ENCODE data around the gene NUFIP1. TPM values are rescaled to one million over a fixed set of nuclear protein-coding genes. Genes with fewer than 3 reads are reported as not detected.

Gene NUFIP1
- total RNA-seq, 1 donor from 2014 or later: 3.1 TPM

DNA sequence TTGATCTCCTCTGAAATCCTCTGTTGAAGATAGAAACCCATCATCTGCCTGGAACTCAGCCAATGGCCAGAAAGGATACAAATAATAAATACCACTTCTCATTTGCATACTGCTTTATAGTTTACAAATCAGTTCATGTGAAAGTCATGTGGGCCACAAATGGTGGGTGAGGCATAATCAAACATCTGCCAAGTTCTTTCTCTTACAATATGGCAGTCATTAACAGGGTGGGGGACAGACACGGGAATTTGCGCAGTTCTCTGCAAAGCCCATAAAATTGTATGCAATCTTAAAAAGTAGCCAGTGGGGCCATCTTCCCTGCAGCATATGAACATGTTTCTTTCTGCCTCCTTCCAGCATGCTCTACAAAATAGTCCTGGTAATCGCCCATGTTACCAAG, 59.6 kb downstream of the NUFIP1 start:
- TF ChIP-seq, protein P1, sequence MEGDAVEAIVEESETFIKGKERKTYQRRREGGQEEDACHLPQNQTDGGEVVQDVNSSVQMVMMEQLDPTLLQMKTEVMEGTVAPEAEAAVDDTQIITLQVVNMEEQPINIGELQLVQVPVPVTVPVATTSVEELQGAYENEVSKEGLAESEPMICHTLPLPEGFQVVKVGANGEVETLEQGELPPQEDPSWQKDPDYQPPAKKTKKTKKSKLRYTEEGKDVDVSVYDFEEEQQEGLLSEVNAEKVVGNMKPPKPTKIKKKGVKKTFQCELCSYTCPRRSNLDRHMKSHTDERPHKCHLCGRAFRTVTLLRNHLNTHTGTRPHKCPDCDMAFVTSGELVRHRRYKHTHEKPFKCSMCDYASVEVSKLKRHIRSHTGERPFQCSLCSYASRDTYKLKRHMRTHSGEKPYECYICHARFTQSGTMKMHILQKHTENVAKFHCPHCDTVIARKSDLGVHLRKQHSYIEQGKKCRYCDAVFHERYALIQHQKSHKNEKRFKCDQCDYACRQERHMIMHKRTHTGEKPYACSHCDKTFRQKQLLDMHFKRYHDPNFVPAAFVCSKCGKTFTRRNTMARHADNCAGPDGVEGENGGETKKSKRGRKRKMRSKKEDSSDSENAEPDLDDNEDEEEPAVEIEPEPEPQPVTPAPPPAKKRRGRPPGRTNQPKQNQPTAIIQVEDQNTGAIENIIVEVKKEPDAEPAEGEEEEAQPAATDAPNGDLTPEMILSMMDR (IDR thresholded peaks at IDR 0.05; ENCODE audit: borderline replicate concordance): no peak
- Histone ChIP-seq H3K4me1 (peaks cover 34% of the 10 kb centered on the region), H3K27me3 (ENCODE audit: low read depth) (no peaks in the 10 kb centered on the region), H3K4me3 (no peak overlapping the region), H3K27ac (replicated peaks) (no peak overlapping the region), H3K36me3 (no peaks in the 10 kb centered on the region), H3K9me3 (replicated peaks) (no peaks in the 10 kb centered on the region)
- intact Hi-C loops (cut with micrococcal nuclease): no loop called here
- no peak for DNase-seq

DNA sequence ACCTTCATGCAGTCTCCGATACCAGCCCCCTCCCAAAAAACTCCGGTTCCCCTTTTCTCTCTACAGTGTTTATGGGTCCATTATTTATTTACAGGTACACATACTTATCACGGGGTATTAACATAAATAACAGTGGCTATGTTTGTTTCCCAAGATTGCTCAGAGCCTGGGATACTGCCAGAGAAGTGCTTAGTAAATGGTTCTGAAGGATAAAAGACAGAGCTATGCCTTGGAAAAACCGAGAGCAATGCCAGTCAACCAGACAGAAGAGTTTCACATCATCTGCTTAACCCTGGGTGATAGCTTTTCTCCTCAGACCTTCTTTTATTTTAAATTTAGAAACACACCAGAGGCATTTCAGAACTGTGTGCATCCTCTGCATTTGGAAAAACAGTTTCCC, 61.3 kb downstream of the NUFIP1 start:
- peaks cover 25% of the 10 kb centered on the region for H3K4me1 ChIP-seq
- no peak for DNase-seq

DNA sequence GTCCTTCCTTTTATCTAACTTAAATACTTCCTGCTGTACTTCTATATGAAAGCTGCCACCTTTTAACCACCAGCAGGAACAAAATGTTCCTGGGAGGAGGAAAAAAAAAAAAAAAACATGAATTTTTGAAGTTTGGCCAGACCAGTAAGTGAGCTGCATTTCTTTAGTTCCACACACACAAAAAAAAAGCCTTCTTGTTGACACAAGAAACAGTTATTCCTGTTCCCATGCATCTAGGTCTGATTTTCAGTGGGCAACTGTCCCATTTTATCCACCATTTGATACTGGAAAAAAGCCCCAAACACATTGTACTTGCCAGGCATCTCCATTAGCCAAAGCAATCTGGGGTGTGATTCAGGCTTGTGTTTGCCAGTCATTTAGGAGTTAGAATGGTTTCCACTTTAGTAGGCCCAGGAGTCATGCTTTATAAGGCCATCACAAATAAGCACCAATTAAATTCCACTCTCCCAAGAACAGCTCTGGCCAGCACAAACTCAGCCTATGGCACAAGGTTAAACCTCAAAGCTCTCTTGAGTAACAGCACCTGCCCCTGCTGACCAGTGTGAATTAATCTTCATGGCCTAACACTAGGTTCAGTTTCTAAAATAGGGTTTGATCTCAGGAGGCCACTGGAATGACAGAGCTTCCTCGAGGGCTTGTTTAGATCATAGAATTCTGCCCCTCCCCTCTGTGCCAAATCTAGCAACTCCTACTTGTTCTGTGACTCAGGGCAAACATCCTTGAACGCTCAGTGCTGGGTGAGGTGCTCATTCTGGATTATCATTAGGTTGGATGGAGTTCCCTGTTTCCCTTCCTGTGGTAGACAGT, 67.1 kb downstream of the NUFIP1 start:
- Histone ChIP-seq H3K9me3 (replicated peaks) (no peaks in the 10 kb centered on the region), H3K27ac (replicated peaks) (peak overlapping the region; percentile 95), H3K4me1 (peaks cover 35% of the 10 kb centered on the region), H3K36me3 (no peaks in the 10 kb centered on the region), H3K27me3 (ENCODE audit: low read depth) (no peaks in the 10 kb centered on the region), H3K4me3 (no peak overlapping the region)
- no peak for DNase-seq
- intact Hi-C loops (cut with micrococcal nuclease): no loop called here
- TF ChIP-seq, protein P1 (IDR thresholded peaks at IDR 0.05; ENCODE audit: borderline replicate concordance): no peak

More for the DNA sequence above, 61.3 kb downstream of the NUFIP1 start:
- H3K27me3 ChIP-seq (ENCODE audit: low read depth): no peaks in the 10 kb centered on the region
- no peaks in the 10 kb centered on the region for H3K9me3 ChIP-seq (replicated peaks)
- TF ChIP-seq, protein P1 (IDR thresholded peaks at IDR 0.05; ENCODE audit: borderline replicate concordance): no peak
- intact Hi-C loops (cut with micrococcal nuclease): no loop called here
- H3K27ac ChIP-seq (replicated peaks): no peak overlapping the region
- H3K36me3 ChIP-seq: no peaks in the 10 kb centered on the region
- no peak overlapping the region for H3K4me3 ChIP-seq

DNA sequence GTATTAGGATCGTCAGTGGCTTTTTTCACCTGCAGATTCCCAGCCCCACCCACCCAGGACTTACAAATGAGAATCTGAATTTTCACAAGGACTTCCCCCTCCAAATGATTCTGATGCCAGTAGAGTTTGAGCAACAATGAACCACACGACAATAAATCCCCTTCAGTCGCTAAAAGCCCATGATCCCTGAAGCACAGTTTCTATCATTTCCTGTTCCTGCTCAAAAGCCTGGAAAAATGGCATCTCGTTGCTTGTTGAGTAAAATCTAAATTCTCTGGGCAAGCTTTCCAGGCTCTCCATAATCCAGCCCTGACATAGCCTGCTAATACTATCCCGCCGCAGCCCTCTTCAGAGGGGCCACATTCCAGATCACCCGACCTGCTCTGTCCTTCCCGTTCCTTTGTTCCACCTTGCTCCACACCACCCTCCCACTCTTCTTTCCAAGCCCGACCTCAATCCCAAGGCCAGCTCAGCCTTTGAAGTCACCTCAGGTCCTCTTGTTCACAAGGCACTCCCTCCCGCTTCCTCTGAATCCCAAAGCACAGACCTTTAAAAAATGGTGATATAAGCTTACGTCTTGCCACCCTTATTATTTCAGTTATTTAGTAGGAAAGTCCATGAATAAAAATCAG, 67.9 kb downstream of the NUFIP1 start:
- TF ChIP-seq, protein P1 (IDR thresholded peaks at IDR 0.05; ENCODE audit: borderline replicate concordance): no peak
- intact Hi-C loops (cut with micrococcal nuclease): no loop called here
- Histone ChIP-seq H3K9me3 (replicated peaks) (no peaks in the 10 kb centered on the region), H3K4me1 (peaks cover 39% of the 10 kb centered on the region), H3K36me3 (no peaks in the 10 kb centered on the region), H3K4me3 (no peak overlapping the region), H3K27ac (replicated peaks) (peak overlapping the region; percentile 95), H3K27me3 (ENCODE audit: low read depth) (no peaks in the 10 kb centered on the region)
- no peak for DNase-seq

DNA sequence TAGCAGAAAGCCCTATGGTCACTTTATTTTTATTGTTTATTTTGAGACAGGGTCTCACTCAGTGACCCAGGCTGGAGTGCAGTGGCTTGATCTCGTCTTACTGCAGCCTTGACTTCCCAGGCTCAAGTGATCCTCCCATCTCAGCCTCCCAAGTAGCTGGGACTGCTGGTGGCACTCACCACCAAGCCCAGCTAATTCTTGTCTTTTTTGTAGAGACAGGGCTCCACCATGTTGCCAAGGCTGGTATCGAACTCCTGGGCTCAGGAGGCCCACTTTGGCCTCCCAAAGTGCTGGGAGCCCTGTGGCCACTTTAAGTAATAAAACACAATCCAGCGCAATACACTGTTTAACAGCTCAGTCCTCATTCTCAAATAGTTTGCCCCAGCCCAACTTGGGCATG, 69.3 kb downstream of the NUFIP1 start:
- H3K9me3 ChIP-seq (replicated peaks): no peaks in the 10 kb centered on the region
- H3K4me3 ChIP-seq: no peak overlapping the region
- no peak for DNase-seq
- peak overlapping the region; percentile 95 for H3K27ac ChIP-seq (replicated peaks)
- intact Hi-C loops (cut with micrococcal nuclease): no loop called here
- H3K36me3 ChIP-seq: no peaks in the 10 kb centered on the region
- H3K4me1 ChIP-seq: peaks cover 39% of the 10 kb centered on the region
- no peaks in the 10 kb centered on the region for H3K27me3 ChIP-seq (ENCODE audit: low read depth)
- TF ChIP-seq, protein P1 (IDR thresholded peaks at IDR 0.05; ENCODE audit: borderline replicate concordance): no peak
